Measurements from ENCODE around the gene PACSIN3. TPM values are rescaled to one million over a fixed set of nuclear protein-coding genes. Genes with fewer than 3 reads are reported as not detected.

PACSIN3 gene
- total and polyA plus RNA-seq, 2 of the 8 experiments (the other 6 are each of a cell fraction or from before 2014, with no cell fraction given) = 23.8 to 47.2 TPM

DNA sequence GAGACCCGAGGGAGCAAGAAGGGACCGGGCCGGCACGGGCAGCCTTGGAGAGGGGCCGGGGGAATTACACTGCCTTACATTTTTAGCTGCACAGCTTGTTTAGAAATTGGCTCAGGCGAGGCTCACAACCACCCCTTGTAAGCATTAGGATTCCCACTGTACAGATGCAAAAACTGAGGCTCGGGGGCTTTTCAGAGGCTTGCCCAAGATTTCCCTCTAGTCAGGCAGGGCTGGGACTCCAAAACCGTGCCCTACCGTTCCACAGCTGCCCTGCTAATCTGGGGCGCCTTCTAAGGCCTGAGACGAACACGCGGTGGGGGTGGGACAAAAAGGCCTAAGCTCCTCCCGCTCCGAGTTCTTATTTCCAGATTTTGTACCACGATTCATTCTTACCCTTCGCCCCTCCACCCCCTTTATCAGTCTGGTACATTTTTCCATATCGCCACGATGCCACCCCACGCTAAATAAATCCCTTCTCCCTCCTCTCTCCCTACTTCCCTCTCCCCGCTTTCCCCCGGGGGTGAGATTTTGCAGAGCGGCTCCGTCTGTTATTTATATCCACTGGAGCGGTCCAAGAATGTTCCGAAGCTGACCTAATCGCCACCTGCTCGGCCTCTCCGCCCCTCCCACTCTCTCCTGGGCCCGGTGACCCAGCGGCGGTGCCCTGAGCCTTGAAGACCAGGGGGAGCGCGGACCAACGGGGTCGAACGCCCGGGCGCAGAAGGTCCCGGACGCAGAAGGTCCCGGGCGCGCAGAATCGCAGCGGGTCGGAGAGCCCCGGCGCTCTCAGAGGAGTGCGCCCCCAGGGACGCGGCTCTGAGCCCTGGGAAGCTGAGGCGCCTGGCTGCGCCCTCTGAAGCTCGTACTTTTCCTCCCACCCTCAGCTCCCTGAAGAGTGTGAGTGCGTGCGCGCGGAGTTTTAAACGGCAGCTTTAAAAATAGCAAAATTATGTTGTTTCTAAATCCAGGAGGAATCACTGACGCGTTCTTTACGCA lies 764 bp upstream of the PACSIN3 start:
- Histone ChIP-seq H4K5ac (ENCODE audit: insufficient read length, low read depth, low read length) (peak overlapping the region; percentile 79), H3K36me3 (ENCODE audit: control insufficient read depth in 2 of 4, insufficient read depth in 4 of 4, low read length in 3 of 4) (peaks cover 2 to 3% (median 3%) of the 10 kb centered on the region in 4 experiments; a peak in 3 of 8 replicates), H3K27me3 (replicated peaks in 1 of 4; ENCODE audit: control insufficient read depth in 3 of 4, extremely low read depth in 1 of 4, insufficient read depth in 3 of 4, low read length in 3 of 4) (peaks cover 0 to 6% (median 0%) of the 10 kb centered on the region in 4 experiments; a peak in 3 of 7 replicates), H2BK15ac (ENCODE audit: low read length) (no peak overlapping the region), H3K4me2 (ENCODE audit: insufficient read depth in 1 of 2, low read depth in 2 of 2, low read length in 2 of 2) (peak overlapping the region; percentile 66 to 77), H2BK120ac (replicated peaks; ENCODE audit: low read depth, low read length) (no peak overlapping the region), H3K4me1 (replicated peaks in 1 of 4; ENCODE audit: control insufficient read depth in 3 of 4, insufficient read depth in 4 of 4, low read length in 3 of 4) (peaks cover 0 to 8% (median 6%) of the 10 kb centered on the region in 4 experiments; a peak in 5 of 7 replicates), H3K18ac (ENCODE audit: extremely low read depth, low read length) (peak overlapping the region; percentile 87), H3K79me2 (ENCODE audit: control insufficient read depth in 1 of 2, insufficient read depth in 2 of 2, low read length in 2 of 2) (peaks cover 0 to 16% of the 10 kb centered on the region in 2 experiments; a peak in 3 of 4 replicates), H2BK12ac (ENCODE audit: low read depth, low read length) (0 out of 2 replicates have a peak overlapping the region, but pooled peaks have one; percentile 23), H2AK5ac (ENCODE audit: low read depth, low read length) (no peak overlapping the region), H2BK5ac (ENCODE audit: low read depth, low read length) (no peak overlapping the region), H4K20me1 (replicated peaks in 1 of 2; ENCODE audit: control insufficient read depth in 1 of 2, insufficient read depth in 2 of 2, low read length in 2 of 2) (peaks cover 0 to 4% of the 10 kb centered on the region in 2 experiments), H3K14ac (ENCODE audit: insufficient read length) (no peak overlapping the region), H4K8ac (ENCODE audit: extremely low read depth, insufficient read depth, low read length) (peak overlapping the region; percentile 53; the same call in 1 of the 2 replicates), H4K91ac (replicated peaks; ENCODE audit: insufficient read length, low read length) (peak overlapping the region; percentile 69), H3K23ac (ENCODE audit: insufficient read length) (no peak overlapping the region), H3K9me3 (ENCODE audit: insufficient read depth in 2 of 2, low read depth in 1 of 2, low read length in 1 of 2) (no peaks in the 10 kb centered on the region), H3K56ac (replicated peaks; ENCODE audit: insufficient read length, low read depth, low read length) (peak overlapping the region; percentile 64), H3K4me3 (ENCODE audit: extremely low read depth in 1 of 4, insufficient read depth in 2 of 4, low read depth in 3 of 4, low read length in 4 of 4) (peak overlapping the region; percentile 62 to 92 (median 82)), H3K9ac (replicated peaks in 1 of 4; ENCODE audit: extremely low read depth in 1 of 4, low read depth in 3 of 4, low read length in 3 of 4) (peak overlapping the region; percentile 48 to 75 (median 52); a peak in 6 of 7 replicates), H3K27ac (ENCODE audit: low read depth, low read length) (no peak overlapping the region), H2BK20ac (ENCODE audit: low read length) (no peak overlapping the region), H3K23me2 (ENCODE audit: low read depth, low read length) (peaks cover 12% of the 10 kb centered on the region; the same call in 1 of the 2 replicates), H3K4ac (replicated peaks; ENCODE audit: insufficient read length, low read depth, low read length) (no peak overlapping the region), H3K79me1 (ENCODE audit: low read depth, low read length) (peaks cover 3% of the 10 kb centered on the region; the same call in 1 of the 2 replicates), H2AFZ (ENCODE audit: low read length) (no peak overlapping the region)
- DNase-seq (ENCODE audit: low read depth in 1 of 2, low spot score in 2 of 2) = peak in 1 of 2 experiments; percentile 77
- no peak for FAIRE-seq
- CTCF ChIA-PET (ENCODE audit: partially characterized antibody) = interaction anchor here (0.7 to 16.6 kb wide), 10 partner anchors 9 to 375 kb away, joined by 3 to 247 read pairs (median 4); partner anchors contain the start of genes ARFGAP2 and DDB2
- POLR2A ChIA-PET (ENCODE audit: partially characterized antibody) = interaction anchor here (1.1 to 3.9 kb wide), 16 partner anchors 9 to 274 kb away, joined by 3 to 49 read pairs (median 10); partner anchors contain the start of genes ACP2, ARFGAP2 and DDB2
- 2% methylated on average over 58 of the region's 63 CpGs; no CpG with 5 or more reads in 1 of the 2 experiments for WGBS, 2 experiments (ENCODE audit: extremely low coverage in 1 of 2, insufficient coverage in 1 of 2, insufficient read length in 1 of 2, insufficient replicate concordance in 2 of 2, low coverage in 1 of 2, low lambda C conversion rate in 2 of 2, missing lambda C conversion rate in 1 of 2)
- TF ChIP-seq TCF12 (IDR thresholded peaks at IDR 0.05; ENCODE audit: low read depth, low read length) (no peak), E2F6 (IDR thresholded peaks at IDR 0.05) (peak; percentile 24; the same call in 1 of the 2 replicates), TAF7 (optimal IDR thresholded peaks at IDR 0.05; ENCODE audit: borderline replicate concordance, low read depth, low read length) (peak; percentile 22), TEAD4 (IDR thresholded peaks at IDR 0.05; ENCODE audit: low read depth, low read length) (no peak), TBP (IDR thresholded peaks at IDR 0.05; ENCODE audit: low read depth, low read length) (peak; percentile 64), TAF1 (IDR thresholded peaks at IDR 0.05; ENCODE audit: low read depth, low read length) (peak; percentile 80), GTF2F1 (IDR thresholded peaks at IDR 0.05; ENCODE audit: borderline replicate concordance, low read depth, low read length) (0 out of 2 replicates have a peak, but pooled peaks have one; percentile 49), SIN3A (conservative IDR thresholded peaks at IDR 0.05 in 1 of 2, IDR thresholded peaks at IDR 0.05 in 1 of 2; ENCODE audit: low read depth in 1 of 2, low read length in 2 of 2) (peak in 1 of 2 experiments; percentile 56; a peak in 1 of 4 replicates), ASH2L (IDR thresholded peaks at IDR 0.05; ENCODE audit: low read length) (peak; percentile 88)
